NT2/D1 (cell line): Measurements from ENCODE around the gene TPCN1.

Experiments
- SUZ12 ChIP-seq: IDR thresholded peaks from 2 replicates; pipeline ENCODE4 v1.6.1; 2011; ENCODE audit not compliant: insufficient read length, insufficient read depth; ENCODE audit errors: extremely low read depth
- YY1 ChIP-seq: IDR thresholded peaks from 2 replicates; pipeline ENCODE4 v1.6.1; 2011; ENCODE audit not compliant: insufficient read length, insufficient read depth
- ZNF274 ChIP-seq: IDR thresholded peaks from 2 replicates; pipeline ENCODE4 v1.6.1; 2011; ENCODE audit warnings: mild to moderate bottlenecking, low read depth, low read length

- TF ChIP-seq YY1 = no peak
- no peak for TF ChIP-seq ZNF274
- no peak for TF ChIP-seq SUZ12
These were observed 28.3 kb downstream of the TPCN1 start for GRCh38 chr12:113249546-113249945.
